ENCODE results near the gene CCL7.
"Not testable (repeated sequence)": the region's sequence is repeated elsewhere in the genome, so short reads cannot be mapped to it uniquely, and the experiment has no call there.

The CCL7 gene

GRCh38 chr17:34269969-34270368 lies at the start of gene CCL7:
TSS of gene CCL7 (plus strand) at chr17:34270221. CDS start at chr17:34270291, 70 bp downstream.
- DNase-seq (ENCODE audit: low read depth): no peak

DNA sequence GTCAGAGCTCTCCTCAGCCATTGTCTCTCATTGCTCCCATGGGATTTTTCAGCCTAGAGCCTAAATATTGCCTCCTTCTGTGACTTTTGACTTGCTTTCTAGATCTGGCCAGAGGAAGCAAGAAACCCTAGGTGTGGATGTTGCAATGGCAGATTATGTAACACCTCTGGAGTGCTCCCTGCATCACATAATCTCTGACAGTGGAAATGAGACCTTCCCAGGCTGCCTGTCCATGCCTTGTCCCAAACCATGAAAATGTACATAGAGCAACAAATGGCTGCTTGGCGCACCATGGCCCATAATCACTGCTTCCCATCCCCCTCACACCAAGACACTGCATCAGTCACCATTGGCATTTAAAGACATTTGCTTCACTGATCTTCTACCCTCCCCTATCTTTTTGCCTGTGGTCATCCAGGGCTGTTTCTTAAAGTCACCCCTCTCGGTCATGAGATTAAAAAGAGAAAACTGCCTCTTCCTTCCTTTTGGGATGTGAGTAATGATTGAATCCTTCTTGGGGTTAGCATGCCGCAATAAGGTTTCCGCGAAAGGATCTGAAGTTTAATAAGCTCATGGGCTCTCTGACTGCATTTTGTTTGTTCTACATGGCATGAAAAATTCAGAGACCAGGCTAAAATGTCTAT lies 49.1 kb upstream of the CCL7 start:
- no peak for DNase-seq (ENCODE audit: low read depth)

- DNase-seq (ENCODE audit: low read depth): no peak
These were observed 48.6 kb upstream of the CCL7 start for GRCh38 chr17:34221411-34221810.

GRCh38 chr17:34222722-34223497 lies 47.1 kb upstream of the CCL7 start:
- no peak for DNase-seq (ENCODE audit: low read depth)

GRCh38 chr17:34225046-34225445 lies 45.0 kb upstream of the CCL7 start:
- DNase-seq (ENCODE audit: low read depth): no peak

DNA sequence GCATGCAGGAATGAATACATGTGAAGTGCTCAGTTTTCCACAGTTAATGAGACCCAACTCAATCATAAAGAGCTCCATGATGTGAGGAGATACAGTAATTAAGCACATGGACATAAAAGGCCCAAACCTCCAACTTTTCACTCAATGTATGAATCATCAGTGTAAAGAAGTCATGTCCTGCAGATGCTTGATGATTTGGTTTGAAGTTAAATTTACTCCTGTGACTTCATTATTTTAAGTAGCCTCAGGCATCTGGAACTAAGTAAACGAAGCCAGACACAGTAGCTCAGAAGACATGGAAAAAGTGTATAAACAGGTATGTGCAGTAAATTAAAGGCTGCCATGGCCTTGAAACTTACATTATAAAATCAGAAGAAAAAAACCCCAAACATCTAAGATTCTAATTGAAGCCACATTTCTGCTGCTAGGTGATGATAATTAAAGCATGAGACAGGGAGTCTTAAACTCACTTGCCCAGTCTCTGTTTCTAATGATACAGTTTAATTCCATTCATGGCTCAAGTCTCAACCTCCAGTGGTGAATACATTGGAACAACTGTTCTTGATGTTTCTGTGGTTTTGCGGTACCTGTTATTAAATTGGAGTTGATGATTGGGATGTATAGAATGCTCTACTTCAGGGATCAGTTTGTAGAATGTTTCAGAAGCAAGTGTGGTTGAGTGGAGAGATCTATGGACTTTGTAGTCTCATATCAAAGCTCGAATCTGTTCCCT lies 43.8 kb upstream of the CCL7 start:
- no peak for DNase-seq (ENCODE audit: low read depth)

- no peak for DNase-seq (ENCODE audit: low read depth)
These were observed 43.3 kb upstream of the CCL7 start for GRCh38 chr17:34226744-34227034.

DNA sequence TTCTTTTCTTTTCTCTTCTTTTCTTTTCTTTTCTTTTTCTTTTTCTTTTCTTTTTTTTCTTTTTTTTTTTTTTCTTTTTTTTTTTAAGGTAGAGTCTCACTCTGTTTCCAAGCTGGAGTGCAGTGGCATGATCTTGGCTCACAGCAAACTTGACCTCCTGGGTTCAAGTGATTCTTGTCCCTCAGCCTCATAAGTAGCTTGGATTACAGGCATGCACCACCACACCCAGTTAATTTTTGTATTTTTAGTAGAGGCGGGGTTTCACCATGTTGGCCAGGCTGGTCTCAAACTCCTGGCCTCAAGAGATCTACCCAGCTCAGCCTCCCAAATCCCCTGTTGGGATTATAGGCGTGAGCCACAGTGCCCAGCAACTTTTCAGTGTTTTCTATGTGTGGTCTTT lies 42.7 kb upstream of the CCL7 start:
- not testable (repeated sequence) for DNase-seq (ENCODE audit: low read depth)

DNA sequence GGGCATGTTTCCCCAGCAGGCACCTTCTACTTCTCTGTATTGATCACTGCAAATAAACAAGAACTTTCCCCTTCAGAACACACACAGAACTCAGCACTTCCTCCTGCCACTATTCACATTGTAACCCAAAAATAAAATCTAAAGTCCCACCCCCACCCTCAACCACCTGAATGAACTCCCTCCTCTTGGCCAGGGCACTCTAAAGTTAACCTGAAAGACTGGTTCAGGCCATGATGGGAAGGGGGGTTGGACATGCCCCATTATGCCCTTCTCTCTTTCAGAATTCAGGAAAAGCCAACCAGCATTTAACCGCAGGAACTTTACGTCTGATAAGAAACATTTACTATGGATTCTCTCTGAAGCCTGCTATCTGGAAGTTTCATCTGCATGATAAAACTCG lies 42.3 kb upstream of the CCL7 start:
- DNase-seq (ENCODE audit: low read depth): no peak

DNA sequence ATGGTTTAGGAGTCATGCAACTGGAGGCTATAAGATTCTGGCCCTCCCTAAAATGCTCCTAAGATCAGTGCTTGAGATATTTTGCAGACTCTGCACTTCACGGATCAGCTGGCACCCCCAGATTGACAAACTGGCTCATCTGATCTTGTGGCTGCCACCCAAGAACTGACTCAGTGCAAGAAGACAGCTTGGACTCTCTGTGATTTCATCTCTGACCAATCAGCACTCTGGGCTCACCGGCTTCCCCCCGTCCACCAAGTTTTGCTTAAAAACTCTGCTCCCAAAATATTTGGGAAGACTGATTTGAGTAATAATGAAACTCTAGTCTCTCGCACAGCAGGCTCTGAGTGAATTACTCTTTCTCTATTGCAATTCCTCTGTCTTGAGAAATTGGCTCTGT lies 41.2 kb upstream of the CCL7 start:
- DNase-seq (ENCODE audit: low read depth): no peak

DNA sequence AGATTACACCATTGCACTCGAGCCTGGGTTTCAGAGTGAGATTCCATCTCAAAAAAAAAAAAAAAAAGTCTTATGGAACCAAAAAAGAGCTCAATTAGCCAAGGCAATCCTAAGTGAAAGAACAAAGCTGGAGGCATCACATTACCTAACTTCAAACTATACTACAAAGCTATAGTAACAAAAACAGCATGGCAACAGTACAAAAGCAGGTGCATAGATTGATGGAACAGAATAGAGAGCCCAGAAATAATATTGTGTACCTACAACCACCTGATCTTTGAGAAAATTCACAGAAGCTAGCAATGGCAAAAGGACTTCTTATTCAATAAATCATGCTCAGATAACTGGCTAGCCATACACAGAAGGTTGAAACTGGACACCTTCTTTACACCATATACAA lies 39.7 kb upstream of the CCL7 start:
- no peak for DNase-seq (ENCODE audit: low read depth)

GRCh38 chr17:34234616-34235015 lies 35.4 kb upstream of the CCL7 start:
- no peak for DNase-seq (ENCODE audit: low read depth)

DNA sequence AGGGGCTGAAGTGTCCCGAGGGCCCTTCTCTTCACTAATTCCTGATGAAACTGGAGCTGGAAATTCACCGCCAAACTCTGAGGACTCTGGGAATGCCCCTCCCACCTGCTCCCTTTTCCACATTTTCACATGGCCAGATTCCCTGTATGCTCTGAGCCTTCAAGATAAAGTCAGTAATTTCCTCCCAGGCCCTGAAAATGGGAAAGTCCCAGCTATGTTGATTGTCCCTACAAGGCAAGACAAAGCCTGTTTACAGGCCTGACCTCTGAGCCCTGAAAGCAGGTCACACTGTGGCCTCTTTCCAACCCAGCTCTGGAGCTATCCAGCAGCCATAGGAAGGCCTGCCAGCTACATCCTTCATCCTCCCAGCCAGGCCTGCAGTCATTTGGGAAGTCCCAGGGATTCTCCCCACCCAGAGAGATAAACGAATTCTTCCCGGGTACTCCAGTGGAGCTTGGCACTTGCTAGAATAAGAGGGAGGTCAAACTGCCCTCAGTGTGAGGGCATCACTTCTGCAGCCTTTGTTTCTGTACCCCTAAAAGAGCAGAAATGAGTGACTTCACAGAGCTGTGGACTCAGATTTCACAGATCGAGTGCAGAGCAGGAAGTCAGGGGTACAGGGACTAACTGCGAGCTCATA lies 34.5 kb upstream of the CCL7 start:
- no peak for DNase-seq (ENCODE audit: low read depth)

- DNase-seq (ENCODE audit: low read depth): no peak
These were observed 33.6 kb upstream of the CCL7 start for GRCh38 chr17:34236281-34236892.

GRCh38 chr17:34237458-34237857 lies 32.6 kb upstream of the CCL7 start:
- no peak for DNase-seq (ENCODE audit: low read depth)

DNA sequence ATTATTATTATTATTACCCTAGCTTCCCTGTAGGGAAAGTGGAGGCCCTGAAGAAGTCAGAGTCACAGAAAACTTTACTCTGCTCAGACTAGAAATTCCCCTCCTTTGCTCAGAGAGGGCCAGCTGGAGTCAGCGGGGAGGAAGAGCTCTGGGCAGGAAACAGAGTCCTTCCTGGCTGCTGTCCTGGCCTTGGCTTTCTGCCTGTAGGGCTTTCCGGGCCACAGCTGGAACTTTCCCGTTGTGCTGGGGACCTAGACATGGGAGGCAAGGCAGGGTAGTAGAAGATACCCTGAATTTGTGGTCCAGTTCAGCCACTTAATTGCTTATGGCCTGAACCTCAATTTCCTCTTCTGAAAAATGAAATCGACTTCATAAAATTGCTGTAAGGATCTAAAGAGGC lies 29.0 kb upstream of the CCL7 start:
- no peak for DNase-seq (ENCODE audit: low read depth)

DNA sequence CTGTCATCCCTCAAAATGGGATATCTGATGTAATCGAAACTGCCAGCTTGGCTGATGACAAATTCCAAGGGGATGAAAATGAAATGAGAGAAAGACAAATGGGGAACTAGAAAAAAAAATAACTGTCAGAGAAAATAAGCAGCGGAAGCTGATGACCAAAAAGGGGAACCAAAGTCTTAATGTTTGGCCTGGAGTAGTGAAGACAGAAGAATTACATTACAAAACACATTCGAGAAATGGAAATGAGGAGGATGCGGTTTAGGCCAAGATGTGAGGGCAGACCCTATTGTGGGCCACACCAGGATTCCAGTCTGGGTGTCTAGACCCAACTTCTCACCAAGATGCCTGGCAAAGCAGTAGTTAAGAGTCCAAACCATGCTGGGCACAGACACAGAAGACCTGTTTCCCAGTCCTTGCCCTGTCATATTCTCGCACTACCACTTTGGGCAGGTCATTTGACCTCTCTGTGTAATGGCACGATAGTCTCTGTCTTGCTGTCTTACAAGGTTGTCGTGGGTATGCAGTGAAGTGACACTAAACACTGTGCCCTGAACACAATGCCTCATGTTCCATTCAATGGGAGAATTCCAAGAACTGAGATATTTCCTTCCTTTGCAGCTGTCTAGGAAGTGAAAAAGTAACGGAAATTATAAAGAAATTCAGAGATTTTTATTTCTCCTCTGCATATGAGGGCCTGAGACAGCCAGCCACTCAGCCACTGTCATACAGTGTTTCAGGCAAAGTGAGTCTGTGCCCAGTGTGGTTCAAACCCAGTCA lies 27.2 kb upstream of the CCL7 start:
- DNase-seq (ENCODE audit: low read depth): no peak

DNA sequence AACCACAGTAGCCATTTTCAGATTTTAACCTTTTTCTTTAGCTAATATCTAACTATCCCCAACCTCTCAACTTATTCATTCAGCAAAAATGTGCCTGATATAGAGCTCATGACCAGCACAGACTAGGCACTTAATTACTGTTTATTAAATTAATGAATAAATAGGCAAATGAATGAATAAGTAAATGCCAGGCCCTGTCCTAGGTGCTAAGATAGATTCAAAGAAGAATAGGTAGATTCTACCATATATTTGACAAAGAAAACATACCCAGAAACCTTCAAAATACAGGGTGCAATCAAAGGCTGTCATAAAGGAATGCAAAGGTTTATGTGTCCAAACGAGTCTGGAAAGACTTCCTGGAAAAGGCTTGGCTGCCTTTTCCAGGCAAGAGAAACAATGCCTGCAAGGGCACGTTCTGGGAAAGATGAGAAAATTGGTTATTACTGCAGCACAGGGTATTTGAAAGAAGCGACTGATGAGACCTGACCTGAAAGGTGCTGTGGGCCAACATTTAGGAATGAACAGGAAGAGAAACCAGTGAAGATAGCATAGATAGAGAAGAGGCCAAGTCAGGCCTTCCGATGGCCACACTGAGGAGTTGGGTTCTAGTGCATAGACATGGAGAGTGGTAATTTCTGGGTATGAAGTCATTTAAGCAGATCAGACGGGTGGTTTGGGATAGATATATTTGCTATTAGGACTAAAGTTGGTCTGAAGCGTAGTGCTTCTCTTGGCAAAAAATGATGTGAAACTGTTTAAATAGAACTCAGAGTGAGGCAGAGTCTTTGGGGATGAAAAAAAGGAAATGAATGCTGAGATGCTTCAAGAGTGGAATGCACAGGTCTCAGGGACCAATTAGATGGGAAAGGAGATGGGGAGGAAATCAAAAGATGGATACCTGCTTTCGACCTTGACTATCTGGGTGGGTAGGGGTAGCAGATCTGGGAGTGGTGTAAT lies 26.4 kb upstream of the CCL7 start:
- DNase-seq (ENCODE audit: low read depth): no peak

DNA sequence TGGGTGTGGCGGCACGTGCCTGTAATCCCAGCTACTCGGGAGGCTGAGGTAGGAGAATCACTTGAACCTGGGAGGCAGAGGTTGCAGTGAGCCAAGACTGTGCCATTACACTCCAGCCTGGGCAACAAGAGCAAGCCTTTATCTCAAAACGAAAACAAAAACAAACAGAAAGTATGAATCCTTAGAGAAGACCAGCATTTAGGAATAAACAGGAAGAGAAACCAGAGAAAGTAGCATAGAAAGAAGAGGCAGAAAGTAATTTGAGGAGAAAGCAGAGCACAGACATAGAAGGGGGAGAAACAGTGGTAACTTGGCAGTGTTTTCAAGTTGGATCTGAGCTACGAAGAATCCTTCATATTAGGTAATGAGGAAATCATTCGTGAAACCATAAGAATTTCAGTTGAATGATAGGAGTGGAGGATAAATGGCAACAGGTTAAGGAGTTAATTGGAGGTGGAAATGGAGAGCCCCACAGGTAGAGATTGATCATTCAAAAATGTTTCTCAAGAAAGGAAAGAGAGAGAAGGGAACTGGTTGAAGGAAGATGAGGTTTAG lies 24.6 kb upstream of the CCL7 start:
- no peak for DNase-seq (ENCODE audit: low read depth)

DNA sequence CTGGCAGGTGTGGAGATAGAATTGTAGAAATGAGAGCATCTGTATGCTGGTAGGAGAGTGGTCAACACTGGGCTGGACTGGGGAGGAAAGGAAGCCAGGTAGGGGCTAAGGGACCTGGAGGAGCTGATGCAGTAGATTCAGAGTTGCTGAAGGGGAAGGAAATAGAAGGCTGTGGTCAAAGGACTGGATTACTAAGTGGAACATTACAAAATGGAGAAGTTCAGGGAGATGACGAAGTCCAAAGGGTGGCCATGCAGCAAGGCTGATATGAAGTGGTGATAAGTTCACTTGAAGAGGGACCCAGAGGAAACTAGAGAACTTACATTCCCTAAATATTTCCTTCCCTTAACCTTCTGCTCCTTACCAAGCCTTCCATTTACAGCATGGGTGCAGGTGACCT lies 23.6 kb upstream of the CCL7 start:
- DNase-seq (ENCODE audit: low read depth): no peak

Measured in HS-27A (cell line).